Stomach smooth muscle (tissue), 2 donors: ENCODE data around the gene ROBO3.

ENCODE experiments used
- H3K27ac ChIP-seq: one replicate; pipeline ENCODE4 v1.7.0; 2013; ENCODE audit warnings: mild to moderate bottlenecking, low read length, inconsistent platforms
- H3K27me3 ChIP-seq, 2 donors: one replicate each; pipeline ENCODE4 v1.7.0; 2013; ENCODE audit warnings: low read length in 2 of 2; ENCODE audit not compliant: insufficient read depth in 2 of 2, control insufficient read depth in 1 of 2
- H3K36me3 ChIP-seq, 2 donors: one replicate each; pipeline ENCODE4 v1.7.0; 2013; ENCODE audit warnings: low read length in 2 of 2; ENCODE audit not compliant: control insufficient read depth in 2 of 2, insufficient read depth in 2 of 2
- H3K4me1 ChIP-seq: one replicate; pipeline ENCODE4 v1.7.0; 2013; ENCODE audit warnings: low read length; ENCODE audit not compliant: control insufficient read depth, insufficient read depth
- H3K4me3 ChIP-seq, 2 donors: one replicate each; pipeline ENCODE4 v1.7.0; 2013; ENCODE audit warnings: low read length in 2 of 2
- H3K9ac ChIP-seq, 2 donors: one replicate each; pipeline ENCODE4 v1.7.0; 2013; ENCODE audit warnings: low read length in 2 of 2, mild to moderate bottlenecking in 1 of 2
- H3K9me3 ChIP-seq, 2 donors: one replicate each; pipeline ENCODE4 v1.7.0; 2013; ENCODE audit warnings: low read length in 2 of 2; ENCODE audit not compliant: control insufficient read depth in 2 of 2
- donor health status: healthy.
- donor health status: Pancreatic carcinoma.

The ROBO3 gene

GRCh38 chr11:124893781-124894401 is 28.7 kb downstream of the ROBO3 start:
- H3K4me1 ChIP-seq, result peaks cover 24% of the 10 kb centered on the region
- no peak overlapping the region for H3K9ac ChIP-seq
- no peak overlapping the region for H3K27ac ChIP-seq
- no peaks in the 10 kb centered on the region for H3K9me3 ChIP-seq
- H3K27me3 ChIP-seq, result peaks cover 0 to 3% of the 10 kb centered on the region in 2 donors
- H3K36me3 ChIP-seq, result no peaks in the 10 kb centered on the region
- no peak overlapping the region for H3K4me3 ChIP-seq

GRCh38 chr11:124894606-124895430 is 29.6 kb downstream of the ROBO3 start:
- Histone ChIP-seq H3K4me3 (no peak overlapping the region), H3K9me3 (no peaks in the 10 kb centered on the region), H3K4me1 (peaks cover 24% of the 10 kb centered on the region), H3K36me3 (no peaks in the 10 kb centered on the region), H3K27me3 (peaks cover 0 to 3% of the 10 kb centered on the region in 2 donors), H3K27ac (no peak overlapping the region), H3K9ac (no peak overlapping the region)

GRCh38 chr11:124895471-124895971 is 30.3 kb downstream of the ROBO3 start:
- Histone ChIP-seq H3K4me3 (no peak overlapping the region), H3K9ac (no peak overlapping the region), H3K27ac (no peak overlapping the region), H3K9me3 (no peaks in the 10 kb centered on the region), H3K27me3 (peaks cover 0 to 3% of the 10 kb centered on the region in 2 donors), H3K36me3 (no peaks in the 10 kb centered on the region), H3K4me1 (peaks cover 24% of the 10 kb centered on the region)

GRCh38 chr11:124896071-124896750 is 31.0 kb downstream of the ROBO3 start:
- Histone ChIP-seq H3K4me3 (peak overlapping the region in 1 of 2 donors; percentile 55), H3K36me3 (no peaks in the 10 kb centered on the region), H3K9me3 (no peaks in the 10 kb centered on the region), H3K27me3 (no peaks in the 10 kb centered on the region), H3K4me1 (peaks cover 19% of the 10 kb centered on the region), H3K27ac (no peak overlapping the region), H3K9ac (no peak overlapping the region)

GRCh38 chr11:124896821-124897391 is 31.7 kb downstream of the ROBO3 start:
- H3K4me1 ChIP-seq, result peaks cover 19% of the 10 kb centered on the region
- H3K36me3 ChIP-seq, result no peaks in the 10 kb centered on the region
- H3K9ac ChIP-seq, result no peak overlapping the region
- peak overlapping the region; percentile 11 for H3K27ac ChIP-seq
- peak overlapping the region in 1 of 2 donors; percentile 55 for H3K4me3 ChIP-seq
- no peaks in the 10 kb centered on the region for H3K27me3 ChIP-seq
- no peaks in the 10 kb centered on the region for H3K9me3 ChIP-seq

DNA sequence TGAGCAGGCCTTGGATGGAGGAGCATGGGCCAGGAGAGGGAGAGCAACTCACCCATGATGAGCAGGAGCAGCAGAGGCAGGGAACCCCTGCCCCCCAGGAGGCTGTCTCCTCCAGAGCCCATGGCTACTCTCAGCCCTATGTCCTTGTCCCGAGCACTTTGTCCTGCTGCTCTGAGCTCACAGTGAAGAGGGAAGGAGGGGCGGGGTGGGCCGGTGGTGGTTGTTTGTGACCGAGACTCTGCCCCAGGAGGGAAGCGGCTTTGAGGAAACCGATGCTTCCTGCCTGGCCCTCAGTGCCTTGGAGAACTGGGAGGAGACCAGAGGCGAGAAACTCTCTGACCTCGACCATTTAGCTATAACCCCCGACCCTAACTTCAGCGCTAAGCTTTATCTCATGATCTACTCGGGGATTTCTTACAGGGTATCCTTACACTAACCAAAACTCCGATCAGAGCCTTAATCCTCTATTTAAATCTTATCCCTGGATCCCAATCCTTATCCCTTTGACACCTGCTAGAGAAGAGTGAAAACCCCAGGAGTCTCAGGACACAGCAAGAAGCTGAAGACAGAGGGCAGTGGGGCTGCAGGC is 32.5 kb downstream of the ROBO3 start, which contains the start of gene ROBO4:
TSS of gene ROBO4 (minus strand) at position 192 of the 589 bp plus-strand sequence. CDS start at position 122, 70 bp downstream.
- no peaks in the 10 kb centered on the region for H3K36me3 ChIP-seq
- H3K4me1 ChIP-seq, result peaks cover 18% of the 10 kb centered on the region
- peak within 1 kb of the TSS in 1 of 2 donors; percentile 33 for H3K9ac ChIP-seq
- H3K9me3 ChIP-seq, result no peaks in the 10 kb centered on the region
- H3K27ac ChIP-seq, result peak within 1 kb of the TSS; percentile 55
- no peaks in the 10 kb centered on the region for H3K27me3 ChIP-seq
- H3K4me3 ChIP-seq, result peak within 1 kb of the TSS in 1 of 2 donors; percentile 55

- Histone ChIP-seq H3K9ac (no peak overlapping the region), H3K4me1 (peaks cover 17% of the 10 kb centered on the region), H3K27me3 (no peaks in the 10 kb centered on the region), H3K27ac (peak overlapping the region; percentile 55), H3K9me3 (no peaks in the 10 kb centered on the region), H3K4me3 (no peak overlapping the region), H3K36me3 (no peaks in the 10 kb centered on the region)
Measured at GRCh38 chr11:124898263-124898680, 33.0 kb downstream of the ROBO3 start.

- H3K9ac ChIP-seq, result no peak overlapping the region
- no peak overlapping the region for H3K4me3 ChIP-seq
- no peaks in the 10 kb centered on the region for H3K27me3 ChIP-seq
- no peaks in the 10 kb centered on the region for H3K36me3 ChIP-seq
- H3K4me1 ChIP-seq, result peaks cover 16% of the 10 kb centered on the region
- H3K9me3 ChIP-seq, result no peaks in the 10 kb centered on the region
- H3K27ac ChIP-seq, result peak overlapping the region; percentile 55
Measured at GRCh38 chr11:124898711-124899110, 33.5 kb downstream of the ROBO3 start.

DNA sequence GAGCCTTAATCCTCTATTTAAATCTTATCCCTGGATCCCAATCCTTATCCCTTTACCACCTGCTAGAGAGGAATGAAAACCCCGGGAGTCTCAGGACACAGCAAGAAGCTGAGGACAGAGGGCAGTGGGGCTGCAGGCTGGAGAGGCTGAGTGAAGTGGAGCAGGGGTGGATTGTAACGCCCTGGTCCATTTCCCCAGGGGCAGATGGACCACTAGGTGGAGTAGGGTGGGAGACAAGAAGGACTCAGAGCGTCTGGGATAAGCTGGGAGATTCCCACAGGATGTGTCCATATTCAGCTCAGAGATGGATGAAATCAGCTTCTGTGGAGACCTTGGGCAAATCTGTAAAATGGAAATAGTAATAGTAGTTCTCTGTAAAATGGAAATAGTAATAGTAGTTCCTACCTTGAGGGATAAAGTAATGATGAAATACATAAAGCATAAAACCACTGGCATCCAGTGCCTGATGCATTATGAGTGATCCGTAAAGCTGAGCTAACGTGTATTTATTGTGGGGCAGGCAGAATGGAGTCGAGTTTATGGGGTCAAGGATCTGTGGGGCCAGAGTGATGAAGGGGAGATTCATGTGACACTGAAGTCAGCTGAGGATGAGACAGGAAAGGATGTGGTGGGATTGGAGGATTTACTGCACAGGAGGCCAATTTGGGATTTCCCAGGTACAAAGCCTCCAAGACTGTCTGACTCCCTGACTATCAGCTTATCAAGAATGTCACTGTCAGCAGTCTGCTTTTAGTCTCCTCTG is 34.3 kb downstream of the ROBO3 start:
- Histone ChIP-seq H3K9me3 (no peaks in the 10 kb centered on the region), H3K36me3 (no peaks in the 10 kb centered on the region), H3K9ac (no peak overlapping the region), H3K4me1 (peaks cover 15% of the 10 kb centered on the region), H3K27me3 (no peaks in the 10 kb centered on the region), H3K4me3 (no peak overlapping the region), H3K27ac (peak overlapping the region; percentile 55)
